ENCODE results near the gene HPS1. TPM values are rescaled to one million over a fixed set of nuclear protein-coding genes. Genes with fewer than 3 reads are reported as not detected.

HPS1 gene
- total and polyA plus RNA-seq, 2 of the 8 experiments (the other 6 are each of a cell fraction or from before 2014, with no cell fraction given): 38.7 to 61.7 TPM

- no peaks in the 10 kb centered on the region for H4K20me1 ChIP-seq (replicated peaks in 1 of 2; ENCODE audit: control insufficient read depth in 1 of 2, insufficient read depth in 2 of 2, low read length in 2 of 2)
- no peak overlapping the region for H2BK12ac ChIP-seq (ENCODE audit: low read depth, low read length)
- DNase-seq (ENCODE audit: low read depth in 1 of 2, low spot score in 2 of 2) (no peak), FAIRE-seq (no peak)
- H3K36me3 ChIP-seq (ENCODE audit: control insufficient read depth in 2 of 4, insufficient read depth in 4 of 4, low read length in 3 of 4): no peaks in the 10 kb centered on the region; a peak in 1 of 8 replicates
- H3K4ac ChIP-seq (replicated peaks; ENCODE audit: insufficient read length, low read depth, low read length): no peak overlapping the region
- H3K23ac ChIP-seq (ENCODE audit: insufficient read length): no peak overlapping the region
- no peak overlapping the region for H3K18ac ChIP-seq (ENCODE audit: extremely low read depth, low read length)
- no peak overlapping the region for H3K56ac ChIP-seq (replicated peaks; ENCODE audit: insufficient read length, low read depth, low read length)
- no peak overlapping the region for H3K9ac ChIP-seq (replicated peaks in 1 of 4; ENCODE audit: extremely low read depth in 1 of 4, low read depth in 3 of 4, low read length in 3 of 4)
- TF ChIP-seq PHF8 (conservative IDR thresholded peaks at IDR 0.05; ENCODE audit: low read depth, low read length) (no peak), POLR2AphosphoS5 (IDR thresholded peaks at IDR 0.05; ENCODE audit: low read depth, low read length) (no peak), SIN3A (conservative IDR thresholded peaks at IDR 0.05 in 1 of 2, IDR thresholded peaks at IDR 0.05 in 1 of 2; ENCODE audit: low read depth in 1 of 2, low read length in 2 of 2) (no peak), CBX5 (IDR thresholded peaks at IDR 0.05; ENCODE audit: low read depth, low read length) (no peak), EP300 (IDR thresholded peaks at IDR 0.05; ENCODE audit: borderline replicate concordance in 1 of 2, low read depth in 2 of 2, low read length in 2 of 2) (no peak), MAFK (IDR thresholded peaks at IDR 0.05; ENCODE audit: low read depth, low read length) (no peak), HDAC2 (IDR thresholded peaks at IDR 0.05; ENCODE audit: borderline replicate concordance in 1 of 2, low read depth in 2 of 2, low read length in 2 of 2) (no peak), BACH1 (IDR thresholded peaks at IDR 0.05; ENCODE audit: low read length) (no peak)
- H3K14ac ChIP-seq (ENCODE audit: insufficient read length): no peak overlapping the region
- no peak overlapping the region for H4K91ac ChIP-seq (replicated peaks; ENCODE audit: insufficient read length, low read length)
- H3K4me1 ChIP-seq (replicated peaks in 1 of 4; ENCODE audit: control insufficient read depth in 3 of 4, insufficient read depth in 4 of 4, low read length in 3 of 4): peaks cover 0 to 10% (median 3%) of the 10 kb centered on the region in 4 experiments; a peak in 6 of 7 replicates
- ChIA-PET CTCF (ENCODE audit: partially characterized antibody) (interaction anchor here (0.6 to 6.9 kb wide), 8 partner anchors 13 to 441 kb away, joined by 3 to 69 read pairs (median 4); no protein-coding TSS in a partner anchor), POLR2A (ENCODE audit: partially characterized antibody) (interaction anchor here (1.4 kb wide), 1 partner anchor 34 kb away, joined by 3 read pairs; no protein-coding TSS in a partner anchor)
- H4K5ac ChIP-seq (ENCODE audit: insufficient read length, low read depth, low read length): no peak overlapping the region
- H3K79me2 ChIP-seq (ENCODE audit: control insufficient read depth in 1 of 2, insufficient read depth in 2 of 2, low read length in 2 of 2): no peaks in the 10 kb centered on the region
- whole genome bisulfite sequencing, 2 experiments (ENCODE audit: extremely low coverage in 1 of 2, insufficient coverage in 1 of 2, insufficient read length in 1 of 2, insufficient replicate concordance in 2 of 2, low coverage in 1 of 2, low lambda C conversion rate in 2 of 2, missing lambda C conversion rate in 1 of 2): 94% methylated on average over 1 of the region's 1 CpG; no CpG with 5 or more reads in 1 of the 2 experiments
- no peaks in the 10 kb centered on the region for H3K79me1 ChIP-seq (ENCODE audit: low read depth, low read length)
- no peak overlapping the region for H2BK15ac ChIP-seq (ENCODE audit: low read length)
- H2AFZ ChIP-seq (ENCODE audit: low read length): no peak overlapping the region
- no peak overlapping the region for H2BK20ac ChIP-seq (ENCODE audit: low read length)
- H3K27me3 ChIP-seq (replicated peaks in 1 of 4; ENCODE audit: control insufficient read depth in 3 of 4, extremely low read depth in 1 of 4, insufficient read depth in 3 of 4, low read length in 3 of 4): no peaks in the 10 kb centered on the region
- no peak overlapping the region for H3K27ac ChIP-seq (ENCODE audit: low read depth, low read length)
- H3K4me2 ChIP-seq (ENCODE audit: insufficient read depth in 1 of 2, low read depth in 2 of 2, low read length in 2 of 2): no peak overlapping the region
- H3K4me3 ChIP-seq (ENCODE audit: extremely low read depth in 1 of 4, insufficient read depth in 2 of 4, low read depth in 3 of 4, low read length in 4 of 4): no peak overlapping the region
- H2BK5ac ChIP-seq (ENCODE audit: low read depth, low read length): no peak overlapping the region
- H4K8ac ChIP-seq (ENCODE audit: extremely low read depth, insufficient read depth, low read length): no peak overlapping the region
- no peak overlapping the region for H2BK120ac ChIP-seq (replicated peaks; ENCODE audit: low read depth, low read length)
- no peaks in the 10 kb centered on the region; the same call in 1 of the 2 replicates for H3K23me2 ChIP-seq (ENCODE audit: low read depth, low read length)
- no peaks in the 10 kb centered on the region for H3K9me3 ChIP-seq (ENCODE audit: insufficient read depth in 2 of 2, low read depth in 1 of 2, low read length in 1 of 2)
- no peak overlapping the region for H2AK5ac ChIP-seq (ENCODE audit: low read depth, low read length)
Observed at GRCh38 chr10:98411768-98412167, 35.0 kb downstream of the HPS1 start.

All from H1 (cell line).